VCaP (cell line): ENCODE results near the gene HAT1.

ENCODE experiments used
- H3K27ac ChIP-seq: fragments of 450-650 bp; 2 replicates; pipeline ENCODE4 v1.5.1; 2017
- TF ChIP-seq, protein P1 (sequence below): fragments of 450-650 bp; conservative IDR thresholded peaks from 2 replicates; pipeline ENCODE4 v1.5.1; 2017; ENCODE audit warnings: mild to moderate bottlenecking, moderate library complexity

Gene HAT1

DNA sequence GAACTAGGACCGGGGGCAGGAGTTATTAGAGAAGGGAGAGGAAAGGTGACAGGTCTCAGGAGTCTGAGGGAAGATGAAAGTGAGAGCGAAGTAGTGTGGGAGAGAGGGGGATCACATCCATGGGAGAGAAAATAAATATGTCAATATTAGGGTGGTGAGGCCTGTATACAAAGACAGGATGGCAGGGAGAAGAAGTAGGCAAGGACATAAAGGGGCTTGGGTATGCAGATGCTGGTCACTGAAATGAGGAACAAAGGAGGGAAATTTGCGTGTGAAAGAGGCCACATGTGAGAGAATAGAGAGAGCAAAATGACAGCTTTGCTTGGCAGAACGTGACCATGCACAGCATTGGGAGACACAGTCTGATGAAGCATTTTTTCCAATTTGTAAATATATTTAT is 91.1 kb downstream of the HAT1 start:
- H3K27ac ChIP-seq: peak overlapping the region; percentile 61
- TF ChIP-seq, protein P1, sequence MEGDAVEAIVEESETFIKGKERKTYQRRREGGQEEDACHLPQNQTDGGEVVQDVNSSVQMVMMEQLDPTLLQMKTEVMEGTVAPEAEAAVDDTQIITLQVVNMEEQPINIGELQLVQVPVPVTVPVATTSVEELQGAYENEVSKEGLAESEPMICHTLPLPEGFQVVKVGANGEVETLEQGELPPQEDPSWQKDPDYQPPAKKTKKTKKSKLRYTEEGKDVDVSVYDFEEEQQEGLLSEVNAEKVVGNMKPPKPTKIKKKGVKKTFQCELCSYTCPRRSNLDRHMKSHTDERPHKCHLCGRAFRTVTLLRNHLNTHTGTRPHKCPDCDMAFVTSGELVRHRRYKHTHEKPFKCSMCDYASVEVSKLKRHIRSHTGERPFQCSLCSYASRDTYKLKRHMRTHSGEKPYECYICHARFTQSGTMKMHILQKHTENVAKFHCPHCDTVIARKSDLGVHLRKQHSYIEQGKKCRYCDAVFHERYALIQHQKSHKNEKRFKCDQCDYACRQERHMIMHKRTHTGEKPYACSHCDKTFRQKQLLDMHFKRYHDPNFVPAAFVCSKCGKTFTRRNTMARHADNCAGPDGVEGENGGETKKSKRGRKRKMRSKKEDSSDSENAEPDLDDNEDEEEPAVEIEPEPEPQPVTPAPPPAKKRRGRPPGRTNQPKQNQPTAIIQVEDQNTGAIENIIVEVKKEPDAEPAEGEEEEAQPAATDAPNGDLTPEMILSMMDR: no peak

DNA sequence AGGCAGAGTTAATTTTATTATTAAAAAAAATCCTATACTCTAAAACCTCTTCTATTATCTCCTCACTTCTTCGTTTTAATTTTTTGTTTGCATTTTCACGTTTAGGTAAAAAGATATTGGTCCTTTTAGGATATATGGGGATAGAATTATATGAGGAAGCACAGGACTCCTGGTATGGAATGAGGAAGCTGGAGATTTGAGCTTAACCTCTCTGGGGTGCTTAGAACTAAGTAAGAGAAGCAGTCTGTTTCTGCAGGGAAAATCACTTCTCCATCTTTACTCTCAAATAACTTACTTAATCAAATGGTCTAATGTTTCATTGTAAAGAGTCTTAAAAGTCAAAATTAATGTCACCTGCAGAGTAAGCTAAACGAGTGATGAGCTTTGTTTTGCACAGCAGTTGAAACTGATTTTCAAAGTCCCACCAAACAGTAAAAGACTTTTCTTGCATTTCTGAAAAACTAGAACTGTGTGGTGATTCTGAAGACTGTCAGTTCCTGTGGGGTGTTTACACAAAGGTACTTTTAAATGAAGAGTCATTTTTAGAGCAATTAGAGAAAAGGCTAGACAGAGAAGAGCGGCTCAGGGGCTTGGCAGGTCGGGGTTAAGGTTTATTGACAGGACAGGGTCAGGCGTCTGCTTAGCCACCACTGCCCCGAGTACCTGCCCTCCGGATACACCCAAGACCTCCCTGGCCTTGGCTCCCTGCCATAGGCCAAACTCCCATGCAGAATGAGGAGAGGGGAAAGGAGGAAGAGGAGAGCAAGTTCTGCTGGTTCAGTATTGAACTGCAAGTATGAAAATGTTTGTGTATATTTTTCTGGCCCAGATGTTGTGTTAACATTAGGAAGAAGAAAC is 99.0 kb downstream of the HAT1 start:
- H3K27ac ChIP-seq: peak overlapping the region; percentile 75
- TF ChIP-seq, protein P1: no peak

DNA sequence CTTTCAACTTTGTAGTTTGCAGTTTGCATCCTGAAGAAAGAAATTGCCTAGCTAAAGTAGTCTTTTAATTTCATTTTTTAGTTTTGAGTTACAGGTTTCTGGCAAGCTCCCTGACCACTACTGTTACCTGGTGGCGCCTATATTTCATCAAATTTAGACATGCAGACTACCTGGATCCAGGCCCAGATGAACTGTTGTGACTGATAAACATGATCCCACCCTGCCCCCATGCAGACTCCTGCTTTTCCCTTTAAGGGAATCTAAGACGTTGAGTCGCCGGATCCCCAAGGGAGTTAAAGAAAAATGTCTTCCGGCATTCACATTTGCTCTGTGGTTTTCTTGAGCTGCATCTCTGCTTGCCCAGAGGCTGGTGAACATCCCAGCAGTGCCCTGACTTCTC is 99.7 kb downstream of the HAT1 start:
- peak overlapping the region; percentile 75 for H3K27ac ChIP-seq
- TF ChIP-seq, protein P1: no peak

DNA sequence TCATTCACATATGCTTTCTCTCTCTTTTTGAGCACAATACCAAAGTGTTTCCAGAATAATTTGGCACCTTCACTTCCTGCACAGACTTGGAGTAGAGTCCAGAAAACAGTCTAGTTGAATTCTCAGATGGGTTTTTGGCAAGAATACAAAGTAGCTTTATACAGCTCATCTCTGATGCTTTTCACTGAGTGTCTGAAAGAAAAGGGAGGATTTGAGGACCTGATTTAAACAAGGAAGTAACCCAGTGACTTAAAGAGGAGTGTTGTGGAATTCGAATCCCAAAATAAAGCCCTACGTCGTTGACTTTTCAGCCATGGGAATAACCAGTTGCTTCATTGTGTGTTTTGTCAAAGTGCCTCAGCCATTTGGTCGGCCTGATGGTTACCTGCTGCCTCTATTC is 109.3 kb downstream of the HAT1 start:
- TF ChIP-seq, protein P1: no peak
- no peak overlapping the region for H3K27ac ChIP-seq
